GM18498 (cell line): ENCODE measurements around the gene CEACAM16.

Source experiments
- ATAC-seq: cut with Tn5 transposase; IDR thresholded peaks from one replicate; pipeline ENCODE4 v1.9.1; 2021; ENCODE audit warnings: mild to moderate bottlenecking, moderate library complexity; ENCODE audit not compliant: unreplicated experiment

CEACAM16 gene

DNA sequence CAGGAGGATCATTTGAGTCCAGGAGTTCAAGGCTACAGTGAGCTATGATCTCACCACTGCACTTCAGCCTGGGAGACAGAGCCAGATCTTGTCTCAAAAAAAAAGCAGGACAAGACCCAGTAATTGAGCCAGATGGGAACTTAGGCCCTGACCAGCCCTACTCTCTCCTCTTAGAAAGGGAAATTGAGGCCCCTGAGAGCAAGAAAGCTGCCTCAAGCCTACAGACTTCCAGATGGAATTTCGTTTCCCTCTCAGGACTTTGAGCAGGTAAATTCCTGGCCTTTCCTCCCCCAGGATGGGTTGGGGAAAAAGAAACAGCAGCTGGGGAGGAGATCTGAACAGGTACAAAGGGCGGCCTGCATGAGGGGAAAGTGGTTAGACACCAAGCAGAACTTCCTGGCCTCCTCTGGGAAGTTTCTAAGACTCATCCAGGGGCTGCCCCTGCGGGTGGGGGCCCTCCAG lies 46.0 kb downstream of the CEACAM16 start:
- no peak for ATAC-seq

DNA sequence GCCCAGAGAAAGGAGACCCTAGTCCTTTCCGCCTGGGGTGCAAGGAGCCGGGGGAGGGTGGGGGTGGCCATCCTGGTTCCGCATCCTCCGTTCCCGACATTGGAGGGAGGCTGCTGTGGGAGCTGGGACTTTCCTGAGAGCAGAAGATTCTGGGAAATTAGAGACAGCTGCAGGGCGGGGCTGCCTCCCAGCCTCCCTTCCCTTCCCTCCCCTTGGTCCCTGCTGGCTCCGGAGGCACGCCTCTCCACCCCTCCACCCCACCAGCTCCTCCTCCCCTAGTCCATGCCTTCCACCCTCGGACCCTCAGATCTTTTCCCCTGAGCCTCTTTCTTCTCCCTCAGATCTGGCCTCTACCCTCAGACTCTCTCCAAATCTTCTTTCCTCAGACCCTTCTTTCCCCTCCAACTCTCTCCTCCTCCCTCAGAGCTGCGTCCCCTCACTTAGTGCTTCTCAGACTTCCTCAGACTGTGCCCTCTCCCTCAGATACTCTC lies 46.4 kb downstream of the CEACAM16 start:
- ATAC-seq, result no peak

- ATAC-seq, result no peak
Measured at GRCh38 chr19:44745887-44746600, 47.1 kb downstream of the CEACAM16 start.

GRCh38 chr19:44746616-44746945 lies 47.6 kb downstream of the CEACAM16 start:
- ATAC-seq, result no peak

DNA sequence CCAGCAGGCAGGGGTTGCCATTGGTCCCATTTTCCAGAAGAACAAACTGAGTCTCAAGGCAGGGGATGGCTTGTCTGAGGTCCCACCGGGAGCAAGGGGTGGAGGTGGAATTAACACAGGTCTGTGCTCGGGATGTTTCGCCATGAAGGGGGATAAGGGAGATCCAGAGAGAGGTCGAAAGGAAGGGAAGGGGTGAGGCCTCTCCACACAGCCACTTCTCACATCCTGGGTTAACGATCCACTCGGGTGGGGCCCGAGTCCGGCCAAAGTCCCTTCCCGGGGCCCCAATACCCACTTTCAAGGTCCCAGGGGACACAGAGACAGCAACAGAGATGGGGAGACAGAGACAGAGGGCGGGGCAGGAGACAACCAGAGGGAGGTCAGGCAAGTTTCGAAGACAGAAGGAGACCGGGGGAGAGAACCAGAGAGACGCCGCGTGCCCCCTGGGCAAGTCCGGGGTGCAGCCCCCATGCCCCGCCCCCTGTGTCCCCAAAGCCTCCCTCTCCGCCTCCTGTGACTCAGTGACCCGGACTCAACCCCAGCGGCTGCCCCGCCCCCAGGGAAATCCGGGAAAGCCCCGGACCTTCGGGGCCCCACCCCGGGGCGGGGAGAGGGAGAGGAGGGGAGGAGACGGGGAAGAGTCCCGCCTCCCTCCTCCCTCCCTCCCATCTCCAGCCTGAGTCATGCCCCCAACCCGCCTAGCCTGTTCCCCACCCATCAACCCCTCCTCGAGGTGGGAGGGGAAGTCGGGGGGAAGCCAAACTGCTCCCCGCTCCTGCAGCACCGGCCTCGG lies 48.2 kb downstream of the CEACAM16 start:
- ATAC-seq, result peak; percentile 45

DNA sequence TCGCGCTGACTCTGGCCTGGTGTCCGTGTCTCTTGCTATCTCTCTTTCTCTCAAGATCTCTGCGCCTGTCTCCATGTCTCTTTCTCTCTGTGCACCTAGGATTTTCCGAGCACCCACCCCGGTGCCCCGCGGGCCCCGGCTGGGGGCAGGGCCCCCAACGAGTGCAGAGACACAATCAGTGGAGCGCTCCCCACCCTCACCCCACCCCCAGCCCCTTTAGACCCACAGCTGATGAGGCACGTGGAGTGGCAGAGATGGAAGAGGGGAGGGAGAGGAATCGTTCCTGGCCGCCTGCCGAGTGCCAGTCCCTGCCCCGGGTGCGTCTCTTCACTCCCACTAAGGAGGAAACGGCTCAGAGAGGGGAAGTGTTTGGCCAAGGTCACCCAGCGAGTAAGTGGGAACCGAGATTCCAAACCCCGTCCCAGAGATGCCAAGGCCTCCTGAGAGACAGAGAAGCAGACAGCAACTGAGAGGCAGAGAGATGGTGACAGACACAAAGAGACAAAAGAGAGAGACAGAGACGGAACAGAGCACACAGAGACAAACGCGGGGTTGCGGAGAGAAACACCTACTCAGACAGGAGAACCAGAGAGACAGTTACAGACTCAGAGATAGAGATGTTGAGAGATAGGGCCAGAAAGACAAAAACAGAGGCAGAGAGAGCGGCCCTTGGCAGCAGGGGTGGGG lies 48.9 kb downstream of the CEACAM16 start:
- no peak for ATAC-seq

GRCh38 chr19:44748426-44749254 lies 49.7 kb downstream of the CEACAM16 start, which contains the start of gene BCL3:
BCL3 (plus strand) TSS chr19:44748708; CDS start chr19:44748791, 83 bp downstream.
- ATAC-seq, result peak; percentile 51

GRCh38 chr19:44749292-44749691 lies 50.3 kb downstream of the CEACAM16 start:
- ATAC-seq, result no peak

GRCh38 chr19:44749994-44750393 lies 51.0 kb downstream of the CEACAM16 start:
- no peak for ATAC-seq

- ATAC-seq, result no peak
Measured at GRCh38 chr19:44752123-44752815, 53.3 kb downstream of the CEACAM16 start.

GRCh38 chr19:44752816-44753625 lies 54.1 kb downstream of the CEACAM16 start:
- peak; percentile 65 for ATAC-seq

DNA sequence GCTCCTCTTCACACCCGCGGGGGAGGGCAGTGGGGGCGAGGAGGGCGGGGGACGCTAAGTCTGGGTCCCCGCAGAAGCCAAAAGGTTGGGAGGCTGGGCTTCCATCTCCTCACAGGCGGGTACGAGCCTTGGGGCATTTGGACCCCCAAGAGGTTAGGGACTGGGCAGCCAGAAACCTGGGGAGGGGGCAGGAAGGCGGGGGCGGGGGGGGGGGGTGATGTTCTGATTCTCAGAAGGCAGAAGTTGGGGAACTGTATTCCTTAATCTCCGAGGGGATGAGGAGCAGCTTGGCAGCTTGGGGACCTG lies 54.6 kb downstream of the CEACAM16 start:
- no peak for ATAC-seq

- no peak for ATAC-seq
Measured at GRCh38 chr19:44753932-44754749, 55.2 kb downstream of the CEACAM16 start.

- ATAC-seq, result no peak
Measured at GRCh38 chr19:44754750-44755080, 55.8 kb downstream of the CEACAM16 start.

DNA sequence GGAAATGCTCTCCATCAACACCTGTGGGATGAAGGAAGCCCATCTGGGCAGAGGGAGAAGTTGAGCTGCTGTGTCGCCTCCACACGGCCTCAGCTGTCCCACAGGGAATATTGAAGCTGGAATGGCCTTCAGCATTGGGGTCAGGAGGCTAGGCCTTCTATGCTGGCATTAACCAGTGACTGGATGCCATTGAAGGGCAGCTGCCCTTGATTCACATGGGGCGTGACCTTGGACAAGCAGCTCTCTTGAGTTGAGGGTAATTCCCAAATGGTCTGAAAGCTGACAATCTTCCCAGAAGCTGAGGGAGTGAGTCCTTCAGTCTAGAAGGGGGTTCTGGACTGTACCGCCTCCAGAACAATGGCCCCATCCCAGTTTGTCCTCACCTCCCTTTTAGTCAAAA lies 56.3 kb downstream of the CEACAM16 start:
- no peak for ATAC-seq

DNA sequence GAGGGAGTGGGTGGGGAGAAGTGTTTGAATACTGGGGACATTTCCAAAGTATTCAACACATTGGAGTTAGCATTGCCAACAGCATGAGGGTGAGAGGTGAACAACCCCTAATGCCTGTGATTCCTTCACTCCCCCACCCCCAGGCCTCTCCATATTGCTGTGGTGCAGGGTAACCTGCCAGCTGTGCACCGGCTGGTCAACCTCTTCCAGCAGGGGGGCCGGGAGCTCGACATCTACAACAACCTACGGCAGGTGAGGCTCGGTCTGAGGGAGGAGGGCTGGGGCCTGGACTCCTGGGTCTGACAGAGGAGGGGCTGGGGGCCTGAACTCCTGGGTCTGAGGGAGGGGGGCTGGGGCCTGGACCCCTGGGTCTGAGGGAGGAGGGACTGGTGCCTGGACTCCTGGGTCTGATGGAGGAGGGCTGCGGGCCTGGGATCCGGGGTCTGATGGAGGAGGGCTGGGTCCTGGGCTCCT lies 57.2 kb downstream of the CEACAM16 start:
- ATAC-seq, result no peak

GRCh38 chr19:44757057-44757734 lies 58.2 kb downstream of the CEACAM16 start:
- ATAC-seq, result no peak
